Astrocyte of the cerebellum (primary cell): ENCODE results near the gene TEX51.

ENCODE experiments used
- DNase-seq: peaks from one replicate; pipeline ENCODE4 v3.0.0-alpha.2; 2011; ENCODE audit warnings: low read depth
- H3K4me3 ChIP-seq: 2 replicates; pipeline ENCODE4 v1.5.1; 2011; ENCODE audit warnings: mild to moderate bottlenecking, low read depth, low read length, moderate library complexity
- in situ Hi-C: cut with HindIII; loops from 2 replicates; pipeline ENCODE4 v1.10.0; 2017; ENCODE audit warnings: low sequenced_read_pairs
- TF ChIP-seq, protein P1 (sequence below): IDR thresholded peaks from 2 replicates; pipeline ENCODE4 v1.5.1; 2012; ENCODE audit warnings: low read length, low read depth, moderate library complexity, mild to moderate bottlenecking; ENCODE audit errors: missing control alignments

Gene TEX51

DNA sequence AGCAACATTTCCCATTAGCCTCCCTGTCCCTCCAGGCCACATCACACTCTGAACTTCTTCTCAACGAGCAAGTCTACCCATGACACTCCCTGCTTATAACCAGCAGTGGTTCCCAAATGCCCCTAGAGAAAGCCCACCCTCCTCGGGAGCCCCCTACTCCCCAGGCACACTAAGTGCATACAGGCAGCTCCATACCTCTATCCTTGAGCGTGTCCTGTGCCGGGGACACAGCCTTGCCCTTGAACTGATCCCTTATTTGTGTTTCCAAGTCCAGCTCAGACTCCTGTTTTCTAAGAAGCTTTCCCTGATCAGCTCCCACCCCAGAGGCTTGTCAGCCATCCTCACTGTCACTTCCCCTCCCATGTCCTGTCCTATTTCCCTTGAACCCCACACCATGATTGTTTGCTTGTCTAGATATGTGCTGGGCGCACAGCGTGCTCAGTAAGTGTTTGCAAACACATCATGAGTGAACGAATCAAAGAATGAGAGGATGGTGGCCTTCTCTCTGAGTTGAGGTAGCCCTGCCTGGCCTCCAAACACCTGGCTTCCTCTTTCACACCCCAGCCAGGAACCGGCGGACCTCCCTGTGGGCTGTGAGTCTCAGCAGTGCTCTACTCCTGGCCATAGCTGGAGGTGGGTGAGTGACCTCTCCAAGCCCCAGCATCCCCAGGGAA is 2.1 kb downstream of the TEX51 start:
- no peak for DNase-seq
- in situ Hi-C loops = no loop called here
- TF ChIP-seq, protein P1, sequence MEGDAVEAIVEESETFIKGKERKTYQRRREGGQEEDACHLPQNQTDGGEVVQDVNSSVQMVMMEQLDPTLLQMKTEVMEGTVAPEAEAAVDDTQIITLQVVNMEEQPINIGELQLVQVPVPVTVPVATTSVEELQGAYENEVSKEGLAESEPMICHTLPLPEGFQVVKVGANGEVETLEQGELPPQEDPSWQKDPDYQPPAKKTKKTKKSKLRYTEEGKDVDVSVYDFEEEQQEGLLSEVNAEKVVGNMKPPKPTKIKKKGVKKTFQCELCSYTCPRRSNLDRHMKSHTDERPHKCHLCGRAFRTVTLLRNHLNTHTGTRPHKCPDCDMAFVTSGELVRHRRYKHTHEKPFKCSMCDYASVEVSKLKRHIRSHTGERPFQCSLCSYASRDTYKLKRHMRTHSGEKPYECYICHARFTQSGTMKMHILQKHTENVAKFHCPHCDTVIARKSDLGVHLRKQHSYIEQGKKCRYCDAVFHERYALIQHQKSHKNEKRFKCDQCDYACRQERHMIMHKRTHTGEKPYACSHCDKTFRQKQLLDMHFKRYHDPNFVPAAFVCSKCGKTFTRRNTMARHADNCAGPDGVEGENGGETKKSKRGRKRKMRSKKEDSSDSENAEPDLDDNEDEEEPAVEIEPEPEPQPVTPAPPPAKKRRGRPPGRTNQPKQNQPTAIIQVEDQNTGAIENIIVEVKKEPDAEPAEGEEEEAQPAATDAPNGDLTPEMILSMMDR = no peak
- no peak overlapping the region for H3K4me3 ChIP-seq

DNA sequence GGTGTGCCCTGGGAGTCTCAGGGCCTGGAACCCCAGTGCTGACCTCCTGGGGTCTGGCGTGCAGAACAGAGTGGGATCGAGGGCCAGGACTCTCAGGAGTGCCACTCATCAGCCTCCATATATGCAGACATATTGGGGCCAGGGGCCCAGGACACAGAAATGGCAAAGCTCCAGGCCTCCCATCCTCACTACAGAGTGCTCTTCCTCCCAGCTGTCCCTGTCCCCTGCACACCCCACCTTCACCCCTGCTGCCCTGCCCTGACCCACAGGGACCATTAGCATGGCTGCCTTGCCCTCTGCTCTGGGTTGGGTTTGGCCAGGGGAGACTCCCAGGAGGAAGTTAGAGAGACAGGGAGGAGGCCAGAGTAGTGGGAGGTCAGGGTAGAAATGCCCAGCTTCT is 2.8 kb downstream of the TEX51 start:
- in situ Hi-C loops = no loop called here

DNA sequence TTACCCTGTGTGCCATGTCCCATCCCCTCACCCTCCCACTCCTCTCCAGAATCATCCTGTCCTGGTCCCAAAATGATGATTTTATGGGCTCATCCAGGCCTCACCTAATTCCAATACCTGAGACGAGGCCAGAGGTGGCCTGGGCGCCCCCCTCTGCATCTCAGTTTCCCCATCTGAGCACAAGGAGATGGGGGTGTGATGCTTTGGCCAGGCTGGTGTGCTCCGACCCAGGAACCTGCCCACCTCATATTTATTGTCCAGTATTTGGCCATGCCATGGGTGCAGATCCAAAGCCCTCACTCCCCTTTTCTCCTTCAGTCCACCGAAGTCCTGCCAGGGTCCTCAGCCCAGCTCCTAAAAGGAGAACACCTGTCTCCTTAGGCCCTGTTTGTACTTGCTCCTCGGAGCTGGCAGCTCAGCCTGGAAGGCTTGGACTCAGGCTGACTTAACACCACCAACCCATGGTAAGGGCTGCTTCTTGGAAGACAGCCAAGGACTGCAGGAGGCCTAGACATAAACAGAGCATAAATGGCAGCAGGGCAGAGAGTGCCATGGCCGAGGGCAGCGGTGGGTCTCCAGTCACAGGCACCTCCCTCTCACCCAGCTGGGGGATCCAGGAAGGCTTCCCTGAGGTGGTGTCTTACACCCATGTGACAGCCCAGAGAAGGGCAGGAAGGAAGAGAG is 3.6 kb downstream of the TEX51 start:
- in situ Hi-C loops = no loop called here
- TF ChIP-seq, protein P1 = no peak
- H3K4me3 ChIP-seq = no peak overlapping the region
- DNase-seq = no peak

More for the DNA sequence above, 2.8 kb downstream of the TEX51 start:
- DNase-seq = no peak
- TF ChIP-seq, protein P1 = no peak
- no peak overlapping the region for H3K4me3 ChIP-seq

DNA sequence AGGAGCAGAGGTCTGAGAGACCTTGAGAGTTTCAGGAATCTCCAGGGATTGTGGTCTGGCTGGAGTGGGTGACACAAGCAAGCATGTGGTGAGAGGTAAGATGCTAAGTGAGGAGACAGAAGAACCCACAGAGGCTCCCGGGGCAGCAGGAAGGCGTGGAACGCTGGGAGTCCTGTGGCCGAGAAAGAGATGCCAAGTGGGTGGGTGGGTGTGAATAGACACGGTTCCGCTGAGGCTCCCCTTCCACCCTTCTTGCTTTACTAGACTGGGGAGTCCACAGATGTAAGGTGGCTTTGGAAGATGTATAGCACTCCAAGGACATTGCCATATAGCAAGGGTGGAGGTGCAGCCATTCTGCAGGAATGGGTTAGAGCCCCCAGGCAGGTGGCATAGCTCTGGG is 4.2 kb downstream of the TEX51 start:
- no peak overlapping the region for H3K4me3 ChIP-seq
- TF ChIP-seq, protein P1 = no peak
- DNase-seq = no peak
- in situ Hi-C loops = no loop called here

DNA sequence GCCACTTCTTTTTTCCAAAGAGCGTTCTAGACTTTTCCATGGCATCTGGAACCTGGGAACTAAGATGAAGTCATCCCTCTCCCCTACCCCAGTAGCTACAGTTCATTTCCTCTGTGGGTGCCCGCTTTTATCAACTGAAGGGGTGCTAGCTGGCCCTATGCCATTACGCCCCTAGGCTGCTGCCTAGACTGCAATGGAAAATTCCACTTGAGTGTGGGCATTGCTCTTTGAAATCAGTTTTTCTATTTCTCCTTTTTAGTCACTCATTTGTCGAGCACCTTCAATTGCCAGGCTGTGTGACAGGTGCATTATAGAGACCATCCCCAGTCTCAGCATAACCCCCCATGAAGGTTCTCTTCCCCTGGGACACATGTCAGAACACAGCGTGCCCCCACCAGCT is 7.3 kb downstream of the TEX51 start:
- in situ Hi-C loops = no loop called here
- TF ChIP-seq, protein P1 = no peak
- no peak for DNase-seq

DNA sequence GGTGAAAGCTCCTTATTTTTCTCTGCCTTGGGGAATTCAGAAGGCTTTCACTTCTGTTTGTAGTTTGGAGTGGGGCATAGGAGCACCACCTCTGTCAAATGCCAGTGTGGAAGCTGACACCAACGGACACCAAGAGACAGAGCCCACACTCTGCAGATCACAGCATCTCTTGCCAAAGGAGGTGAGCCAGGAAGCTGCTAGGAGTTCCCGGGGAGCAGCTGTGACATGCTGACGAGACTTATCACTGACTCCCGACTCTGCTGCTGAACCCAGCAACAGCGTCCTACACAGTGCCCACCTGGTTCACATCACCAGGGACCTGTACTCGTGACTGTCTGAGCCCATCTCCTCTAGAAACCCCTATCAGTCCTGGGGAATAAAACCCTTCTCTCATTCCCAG is 8.1 kb downstream of the TEX51 start:
- in situ Hi-C loops = no loop called here
- DNase-seq = no peak
- no peak overlapping the region for H3K4me3 ChIP-seq
- TF ChIP-seq, protein P1 = no peak

More for the DNA sequence above, 7.3 kb downstream of the TEX51 start:
- no peak overlapping the region for H3K4me3 ChIP-seq
